HEK293 (cell line): ENCODE results near the gene RING1.

ENCODE experiments used
- ATF2 ChIP-seq: fragments of 450-650 bp; formaldehyde crosslinking; IDR thresholded peaks from 2 replicates; pipeline ENCODE4 v1.5.1; 2016; ENCODE audit warnings: missing biosample characterization, missing genetic modification characterization, low read depth
- HOXC10 ChIP-seq: sonication (generic); formaldehyde crosslinking; IDR thresholded peaks from 2 replicates; pipeline ENCODE4 v1.8.1; 2023; ENCODE audit warnings: mild to moderate bottlenecking, missing genetic modification reagents
- IKZF3 ChIP-seq: fragments of 450-650 bp; IDR thresholded peaks from 2 replicates; pipeline ENCODE4 v1.5.0; 2018; ENCODE audit warnings: missing biosample characterization, mild to moderate bottlenecking, missing genetic modification characterization, moderate library complexity
- OVOL3 ChIP-seq: fragments of 450-650 bp; formaldehyde crosslinking; IDR thresholded peaks from 2 replicates; pipeline ENCODE4 v1.5.1; 2016; ENCODE audit warnings: missing biosample characterization, missing genetic modification characterization
- RBAK ChIP-seq: fragments of 450-650 bp; formaldehyde crosslinking; IDR thresholded peaks from 2 replicates; pipeline ENCODE4 v1.5.1; 2016; ENCODE audit warnings: missing biosample characterization, missing genetic modification characterization
- SETDB1 ChIP-seq: IDR thresholded peaks from one replicate; pipeline ENCODE4 v1.6.1; 2017; ENCODE audit warnings: mild to moderate bottlenecking, low read length, moderate library complexity, mixed read lengths; ENCODE audit not compliant: insufficient read length
- WT1 ChIP-seq: fragments of 450-650 bp; formaldehyde crosslinking; IDR thresholded peaks from 2 replicates; pipeline ENCODE4 v1.5.1; 2016; ENCODE audit warnings: missing biosample characterization, missing genetic modification characterization
- ZBTB20 ChIP-seq: fragments of 450-650 bp; formaldehyde crosslinking; IDR thresholded peaks from 2 replicates; pipeline ENCODE4 v1.5.1; 2016; ENCODE audit warnings: missing biosample characterization, missing genetic modification characterization
- ZBTB26 ChIP-seq: fragments of 450-650 bp; formaldehyde crosslinking; optimal IDR thresholded peaks from 2 replicates; pipeline ENCODE3; 2016; ENCODE audit warnings: missing biosample characterization, mild to moderate bottlenecking, missing genetic modification characterization
- ZBTB48 ChIP-seq: fragments of 450-650 bp; formaldehyde crosslinking; IDR thresholded peaks from 2 replicates; pipeline ENCODE4 v1.5.1; 2016; ENCODE audit warnings: missing biosample characterization, missing genetic modification characterization
- ZBTB8A ChIP-seq: fragments of 450-650 bp; formaldehyde crosslinking; IDR thresholded peaks from 2 replicates; pipeline ENCODE4 v1.5.1; 2016; ENCODE audit warnings: missing biosample characterization, missing genetic modification characterization
- ZEB2 ChIP-seq: fragments of 450-650 bp; formaldehyde crosslinking; IDR thresholded peaks from 2 replicates; pipeline ENCODE4 v1.5.1; 2016; ENCODE audit warnings: missing biosample characterization, missing genetic modification characterization
- ZFP37 ChIP-seq: fragments of 450-650 bp; formaldehyde crosslinking; IDR thresholded peaks from 2 replicates; pipeline ENCODE4 v1.5.1; 2016; ENCODE audit warnings: missing biosample characterization, missing genetic modification characterization
- ZIC2 ChIP-seq: fragments of 450-650 bp; formaldehyde crosslinking; IDR thresholded peaks from 2 replicates; pipeline ENCODE4 v1.5.1; 2016; ENCODE audit warnings: missing biosample characterization, missing genetic modification characterization
- ZNF112 ChIP-seq: fragments of 450-650 bp; formaldehyde crosslinking; IDR thresholded peaks from 2 replicates; pipeline ENCODE4 v1.5.0; 2017; ENCODE audit warnings: missing biosample characterization, missing genetic modification characterization
- ZNF266 ChIP-seq: fragments of 450-650 bp; formaldehyde crosslinking; IDR thresholded peaks from 2 replicates; pipeline ENCODE4 v1.5.1; 2016; ENCODE audit warnings: missing biosample characterization, missing genetic modification characterization, low read depth
- ZNF354C ChIP-seq: fragments of 450-650 bp; formaldehyde crosslinking; IDR thresholded peaks from 2 replicates; pipeline ENCODE4 v1.5.1; 2016; ENCODE audit warnings: missing biosample characterization, missing genetic modification characterization, low read depth, borderline replicate concordance
- ZNF398 ChIP-seq: fragments of 450-650 bp; formaldehyde crosslinking; IDR thresholded peaks from 2 replicates; pipeline ENCODE4 v1.5.1; 2017; ENCODE audit warnings: missing biosample characterization, missing genetic modification characterization
- ZNF449 ChIP-seq: fragments of 450-650 bp; formaldehyde crosslinking; IDR thresholded peaks from 2 replicates; pipeline ENCODE4 v1.5.1; 2017; ENCODE audit warnings: missing biosample characterization, mild to moderate bottlenecking, missing genetic modification characterization, moderate library complexity
- ZNF473 ChIP-seq: fragments of 450-650 bp; formaldehyde crosslinking; IDR thresholded peaks from 2 replicates; pipeline ENCODE4 v1.5.1; 2017; ENCODE audit warnings: missing biosample characterization, missing genetic modification characterization
- ZNF571 ChIP-seq: fragments of 450-650 bp; formaldehyde crosslinking; IDR thresholded peaks from 2 replicates; pipeline ENCODE4 v1.5.0; 2017; ENCODE audit warnings: missing biosample characterization, missing genetic modification characterization
- ZNF621 ChIP-seq: fragments of 450-650 bp; formaldehyde crosslinking; IDR thresholded peaks from 2 replicates; pipeline ENCODE4 v1.5.1; 2017; ENCODE audit warnings: missing biosample characterization, missing genetic modification characterization
- ZNF624 ChIP-seq: fragments of 450-650 bp; formaldehyde crosslinking; IDR thresholded peaks from 2 replicates; pipeline ENCODE4 v1.5.1; 2017; ENCODE audit warnings: missing biosample characterization, missing genetic modification characterization
- ZNF629 ChIP-seq: fragments of 450-650 bp; formaldehyde crosslinking; IDR thresholded peaks from 2 replicates; pipeline ENCODE4 v1.5.1; 2017; ENCODE audit warnings: missing biosample characterization, missing genetic modification characterization
- ZNF658 ChIP-seq: fragments of 450-650 bp; formaldehyde crosslinking; IDR thresholded peaks from 2 replicates; pipeline ENCODE4; 2016; ENCODE audit warnings: missing biosample characterization, missing genetic modification characterization
- ZNF76 ChIP-seq: fragments of 450-650 bp; formaldehyde crosslinking; IDR thresholded peaks from 2 replicates; pipeline ENCODE4; 2016; ENCODE audit warnings: low read depth, missing biosample characterization, missing genetic modification characterization, borderline replicate concordance
- ZNF785 ChIP-seq: fragments of 450-650 bp; formaldehyde crosslinking; IDR thresholded peaks from 2 replicates; pipeline ENCODE4 v1.5.1; 2016; ENCODE audit warnings: missing biosample characterization, missing genetic modification characterization
- ZSCAN23 ChIP-seq: fragments of 450-650 bp; formaldehyde crosslinking; IDR thresholded peaks from 2 replicates; pipeline ENCODE4 v1.5.1; 2016; ENCODE audit warnings: missing biosample characterization, missing genetic modification characterization
- ZXDB ChIP-seq: fragments of 450-650 bp; formaldehyde crosslinking; IDR thresholded peaks from 2 replicates; pipeline ENCODE4 v1.5.1; 2016; ENCODE audit warnings: missing biosample characterization, missing genetic modification characterization
- TF ChIP-seq, protein P1 (sequence below): fragments of 450-650 bp; formaldehyde crosslinking; IDR thresholded peaks from 2 replicates; pipeline ENCODE4 v1.5.1; 2016; ENCODE audit warnings: missing biosample characterization, missing genetic modification characterization
- TF ChIP-seq, protein P2 (sequence below): fragments of 450-650 bp; formaldehyde crosslinking; IDR thresholded peaks from 2 replicates; pipeline ENCODE4 v1.5.1; 2016; ENCODE audit warnings: missing biosample characterization, missing genetic modification characterization

RING1 gene

DNA sequence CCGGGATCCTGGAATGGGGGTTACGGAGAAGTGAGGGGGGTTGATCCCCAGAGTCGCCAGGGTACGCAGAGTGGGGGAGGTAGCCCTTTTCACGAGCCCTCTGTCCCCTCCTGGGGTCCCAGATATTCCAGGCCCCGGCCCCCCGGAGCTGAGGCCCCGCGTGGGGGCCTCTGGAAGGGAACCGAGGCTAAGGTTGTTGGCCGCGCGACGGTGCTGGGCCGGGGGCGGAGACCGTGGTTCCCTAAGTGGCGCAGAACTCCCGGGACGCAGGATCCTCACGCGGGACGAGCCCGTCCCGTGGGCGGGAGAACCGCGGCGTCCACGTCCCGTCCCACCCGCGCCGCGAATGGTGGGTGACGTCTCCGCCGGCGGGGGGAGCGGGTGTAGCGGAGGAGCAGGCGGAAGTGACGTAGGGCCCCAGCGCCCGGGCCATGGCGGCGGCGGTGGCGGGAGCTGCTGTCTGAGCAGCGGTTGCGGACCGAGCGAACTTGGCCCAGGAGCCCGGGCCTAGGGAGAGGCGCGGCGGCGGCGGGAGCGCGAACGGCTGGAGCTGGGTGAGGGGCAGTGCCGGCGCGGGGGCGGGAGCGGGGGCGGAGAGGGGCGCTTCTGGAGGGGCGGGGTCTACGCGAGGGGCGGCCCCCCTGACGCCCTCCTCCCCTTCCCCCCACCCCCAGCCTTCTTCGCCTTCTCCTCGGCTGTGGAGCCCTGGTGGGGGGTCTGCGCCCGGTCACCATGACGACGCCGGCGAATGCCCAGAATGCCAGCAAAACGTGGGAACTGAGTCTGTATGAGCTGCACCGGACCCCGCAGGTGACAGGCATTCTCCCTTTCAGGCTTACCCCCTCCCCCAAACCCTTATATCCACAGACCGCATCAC lies at the start of gene RING1 (continued):
- peak; percentile 93 for TF ChIP-seq ATF2 (tag by site-specific recombination)
- no peak for TF ChIP-seq ZNF621
- TF ChIP-seq ZBTB8A (tag by site-specific recombination): peak; percentile 40
- TF ChIP-seq ZNF398 (tag by site-specific recombination): peak; percentile 83
- TF ChIP-seq ZFP37 (tag by site-specific recombination): peak; percentile 84
- peak; percentile 81 for TF ChIP-seq ZBTB26
- TF ChIP-seq ZNF266 (tag by site-specific recombination): no peak
- TF ChIP-seq ZNF629 (tag by site-specific recombination): peak; percentile 92
- TF ChIP-seq ZBTB48: peak; percentile 57; the same call in 1 of the 2 replicates
- TF ChIP-seq SETDB1: no peak
- 0 out of 2 replicates have a peak, but pooled peaks have one; percentile 39 for TF ChIP-seq ZNF449
- TF ChIP-seq WT1: 0 out of 2 replicates have a peak, but pooled peaks have one; percentile 12
- TF ChIP-seq ZNF624 (tag by site-specific recombination): no peak
- TF ChIP-seq, protein P1, sequence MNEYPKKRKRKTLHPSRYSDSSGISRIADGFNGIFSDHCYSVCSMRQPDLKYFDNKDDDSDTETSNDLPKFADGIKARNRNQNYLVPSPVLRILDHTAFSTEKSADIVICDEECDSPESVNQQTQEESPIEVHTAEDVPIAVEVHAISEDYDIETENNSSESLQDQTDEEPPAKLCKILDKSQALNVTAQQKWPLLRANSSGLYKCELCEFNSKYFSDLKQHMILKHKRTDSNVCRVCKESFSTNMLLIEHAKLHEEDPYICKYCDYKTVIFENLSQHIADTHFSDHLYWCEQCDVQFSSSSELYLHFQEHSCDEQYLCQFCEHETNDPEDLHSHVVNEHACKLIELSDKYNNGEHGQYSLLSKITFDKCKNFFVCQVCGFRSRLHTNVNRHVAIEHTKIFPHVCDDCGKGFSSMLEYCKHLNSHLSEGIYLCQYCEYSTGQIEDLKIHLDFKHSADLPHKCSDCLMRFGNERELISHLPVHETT (tag by site-specific recombination): 0 out of 2 replicates have a peak, but pooled peaks have one; percentile 49
- TF ChIP-seq RBAK (tag by site-specific recombination): no peak
- TF ChIP-seq, protein P2, sequence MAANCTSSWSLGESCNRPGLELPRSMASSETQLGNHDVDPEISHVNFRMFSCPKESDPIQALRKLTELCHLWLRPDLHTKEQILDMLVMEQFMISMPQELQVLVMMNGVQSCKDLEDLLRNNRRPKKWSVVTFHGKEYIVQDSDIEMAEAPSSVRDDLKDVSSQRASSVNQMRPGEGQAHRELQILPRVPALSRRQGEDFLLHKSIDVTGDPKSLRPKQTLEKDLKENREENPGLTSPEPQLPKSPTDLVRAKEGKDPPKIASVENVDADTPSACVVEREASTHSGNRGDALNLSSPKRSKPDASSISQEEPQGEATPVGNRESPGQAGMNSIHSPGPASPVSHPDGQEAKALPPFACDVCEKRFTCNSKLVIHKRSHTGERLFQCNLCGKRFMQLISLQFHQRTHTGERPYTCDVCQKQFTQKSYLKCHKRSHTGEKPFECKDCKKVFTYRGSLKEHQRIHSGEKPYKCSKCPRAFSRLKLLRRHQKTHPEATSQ (tag by site-specific recombination): peak; percentile 92
- TF ChIP-seq OVOL3 (tag by site-specific recombination): peak; percentile 57; the same call in 1 of the 2 replicates
- no peak for TF ChIP-seq ZNF112
- TF ChIP-seq ZNF785 (tag by site-specific recombination): peak; percentile 98
- peak; percentile 49 for TF ChIP-seq IKZF3 (tag by site-specific recombination)
- peak; percentile 73 for TF ChIP-seq ZXDB (tag by site-specific recombination)
- TF ChIP-seq ZBTB20 (tag by site-specific recombination): peak; percentile 24; the same call in 1 of the 2 replicates
- TF ChIP-seq ZEB2 (tag by site-specific recombination): peak; percentile 84
- TF ChIP-seq ZNF473: no peak
- no peak for TF ChIP-seq ZSCAN23 (tag by site-specific recombination)
- TF ChIP-seq ZNF571 (tag by site-specific recombination): no peak
- TF ChIP-seq ZNF658 (tag by site-specific recombination): no peak
- TF ChIP-seq ZNF76 (tag by site-specific recombination): peak; percentile 74; the same call in 1 of the 2 replicates
- 0 out of 2 replicates have a peak, but pooled peaks have one; percentile 54 for TF ChIP-seq HOXC10
- TF ChIP-seq ZIC2: peak; percentile 48
- no peak for TF ChIP-seq ZNF354C (tag by site-specific recombination)
